Measurements from ENCODE around the gene TRPM2. TPM values are rescaled to one million over a fixed set of nuclear protein-coding genes. Genes with fewer than 3 reads are reported as not detected.

TRPM2 gene
- total and polyA plus RNA-seq, 10 of the 15 experiments (the other 5 are each of a cell fraction or from before 2014, with no cell fraction given): 0.03 to 9.1 (median 2.6) TPM

DNA sequence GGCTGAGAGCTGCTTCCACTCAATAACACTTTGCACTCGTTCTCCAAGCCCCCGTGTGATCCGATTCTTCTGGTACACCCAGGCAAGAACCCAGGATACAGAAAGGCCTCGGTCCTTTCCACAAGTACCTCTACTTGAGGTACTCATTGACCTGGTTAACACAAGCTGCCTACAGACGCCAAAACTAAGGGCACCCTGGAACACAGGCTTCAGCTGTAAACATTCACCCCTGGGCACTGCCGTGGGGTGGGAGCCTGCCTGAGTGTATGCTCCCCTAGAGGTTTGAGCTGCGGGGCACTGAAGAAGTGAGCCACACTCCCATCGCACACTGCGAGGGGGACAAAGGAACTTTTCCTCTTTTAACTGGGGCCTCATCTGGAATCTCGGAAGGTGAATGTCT is 132.4 kb downstream of the TRPM2 start (continued):
- TF ChIP-seq TARDBP (IDR thresholded peaks at IDR 0.05; ENCODE audit: borderline replicate concordance) (no peak), POLR2AphosphoS2 (IDR thresholded peaks at IDR 0.05; ENCODE audit: low read depth, low read length) (no peak)

DNA sequence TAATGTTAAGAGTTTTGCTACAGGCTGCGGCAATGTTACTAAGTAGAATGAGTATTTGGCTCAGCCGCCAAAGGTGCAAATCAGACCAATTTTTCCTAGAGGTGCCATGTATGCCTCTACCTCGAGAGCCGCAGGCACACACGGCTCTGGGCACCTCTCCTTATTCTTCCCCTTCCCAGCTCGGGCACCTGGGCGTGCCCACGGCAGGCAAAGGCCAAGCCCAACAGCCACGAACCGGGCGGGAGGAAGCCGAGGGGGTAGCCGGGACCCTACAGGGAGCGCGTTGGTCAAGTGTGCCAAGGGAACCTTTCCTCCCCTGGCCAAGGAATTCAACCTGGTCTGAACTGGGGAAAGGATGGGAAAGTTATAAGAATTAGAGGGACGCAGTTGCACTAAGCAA is 132.9 kb downstream of the TRPM2 start:
- CTCF ChIA-PET: no interaction called here
- POLR2A ChIA-PET: no interaction called here
- Histone ChIP-seq H3K4me2 (ENCODE audit: control insufficient read depth, insufficient read depth) (no peak overlapping the region), H3K27ac (ENCODE audit: control insufficient read depth, insufficient read depth) (no peak overlapping the region), H3K36me3 (ENCODE audit: control insufficient read depth in 2 of 2, insufficient read depth in 2 of 2, low read length in 1 of 2) (no peaks in the 10 kb centered on the region), H3K9me3 (replicated peaks; ENCODE audit: control insufficient read depth, insufficient read depth, low read length) (no peaks in the 10 kb centered on the region; the same call in 2 of the 3 replicates), H3K79me2 (ENCODE audit: control insufficient read depth, insufficient read depth, low read length) (no peaks in the 10 kb centered on the region), H2AFZ (ENCODE audit: control insufficient read depth, low read depth, low read length) (no peak overlapping the region), H3K27me3 (replicated peaks in 1 of 2; ENCODE audit: control insufficient read depth in 2 of 2, insufficient read depth in 2 of 2, low read length in 1 of 2) (no peaks in the 10 kb centered on the region), H3K9ac (ENCODE audit: control insufficient read depth, insufficient read depth, low read length) (no peak overlapping the region), H4K20me1 (ENCODE audit: control insufficient read depth, insufficient read depth) (no peaks in the 10 kb centered on the region), H3K4me1 (ENCODE audit: control insufficient read depth, insufficient read depth, low read length) (no peaks in the 10 kb centered on the region), H3K4me3 (no peak overlapping the region)
- SMC1A ChIA-PET (ENCODE audit: uncharacterized antibody, unreplicated experiment): no interaction called here
- no peak for ATAC-seq
- 69% methylated on average over 16 of the region's 16 CpGs for WGBS (ENCODE audit: insufficient coverage, insufficient replicate concordance, low lambda C conversion rate, missing lambda C conversion rate)
- intact Hi-C loops (cut with micrococcal nuclease; ENCODE audit: unreplicated experiment): no loop called here
- FAIRE-seq: no peak
- no peak for DNase-seq (ENCODE audit: low read depth, low spot score)
- BruUV-seq (replicated peaks): no TSS peak
- RAD21 ChIA-PET (ENCODE audit: unreplicated experiment): no interaction called here
- in situ Hi-C loops (cut with MboI): no loop called here
- no peak for TF ChIP-seq MTA2 (IDR thresholded peaks at IDR 0.05; ENCODE audit: low read depth)
- TF ChIP-seq, protein P1, sequence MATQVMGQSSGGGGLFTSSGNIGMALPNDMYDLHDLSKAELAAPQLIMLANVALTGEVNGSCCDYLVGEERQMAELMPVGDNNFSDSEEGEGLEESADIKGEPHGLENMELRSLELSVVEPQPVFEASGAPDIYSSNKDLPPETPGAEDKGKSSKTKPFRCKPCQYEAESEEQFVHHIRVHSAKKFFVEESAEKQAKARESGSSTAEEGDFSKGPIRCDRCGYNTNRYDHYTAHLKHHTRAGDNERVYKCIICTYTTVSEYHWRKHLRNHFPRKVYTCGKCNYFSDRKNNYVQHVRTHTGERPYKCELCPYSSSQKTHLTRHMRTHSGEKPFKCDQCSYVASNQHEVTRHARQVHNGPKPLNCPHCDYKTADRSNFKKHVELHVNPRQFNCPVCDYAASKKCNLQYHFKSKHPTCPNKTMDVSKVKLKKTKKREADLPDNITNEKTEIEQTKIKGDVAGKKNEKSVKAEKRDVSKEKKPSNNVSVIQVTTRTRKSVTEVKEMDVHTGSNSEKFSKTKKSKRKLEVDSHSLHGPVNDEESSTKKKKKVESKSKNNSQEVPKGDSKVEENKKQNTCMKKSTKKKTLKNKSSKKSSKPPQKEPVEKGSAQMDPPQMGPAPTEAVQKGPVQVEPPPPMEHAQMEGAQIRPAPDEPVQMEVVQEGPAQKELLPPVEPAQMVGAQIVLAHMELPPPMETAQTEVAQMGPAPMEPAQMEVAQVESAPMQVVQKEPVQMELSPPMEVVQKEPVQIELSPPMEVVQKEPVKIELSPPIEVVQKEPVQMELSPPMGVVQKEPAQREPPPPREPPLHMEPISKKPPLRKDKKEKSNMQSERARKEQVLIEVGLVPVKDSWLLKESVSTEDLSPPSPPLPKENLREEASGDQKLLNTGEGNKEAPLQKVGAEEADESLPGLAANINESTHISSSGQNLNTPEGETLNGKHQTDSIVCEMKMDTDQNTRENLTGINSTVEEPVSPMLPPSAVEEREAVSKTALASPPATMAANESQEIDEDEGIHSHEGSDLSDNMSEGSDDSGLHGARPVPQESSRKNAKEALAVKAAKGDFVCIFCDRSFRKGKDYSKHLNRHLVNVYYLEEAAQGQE (IDR thresholded peaks at IDR 0.05; ENCODE audit: low read depth, low read length): no peak
- no peak for TF ChIP-seq CBX3 (IDR thresholded peaks at IDR 0.05; ENCODE audit: borderline replicate concordance, low read depth)
- TF ChIP-seq NR2F1 (conservative IDR thresholded peaks at IDR 0.05): no peak
- no peak for TF ChIP-seq ASH2L (IDR thresholded peaks at IDR 0.05; ENCODE audit: borderline replicate concordance, low read depth)
- TF ChIP-seq POLR2AphosphoS2 (IDR thresholded peaks at IDR 0.05; ENCODE audit: low read depth, low read length): no peak
- TF ChIP-seq HCFC1 (IDR thresholded peaks at IDR 0.05; ENCODE audit: low read length): no peak
- TF ChIP-seq EGR1 (IDR thresholded peaks at IDR 0.05; ENCODE audit: borderline replicate concordance in 1 of 2, low read depth in 2 of 2, low read length in 2 of 2): no peak
- no peak for TF ChIP-seq MTA3 (IDR thresholded peaks at IDR 0.05; ENCODE audit: borderline replicate concordance, low read length)
- no peak for TF ChIP-seq GATAD2B (conservative IDR thresholded peaks at IDR 0.05; ENCODE audit: low read depth)
- no peak for TF ChIP-seq WRNIP1 (IDR thresholded peaks at IDR 0.05; ENCODE audit: borderline replicate concordance, low read depth, low read length)
- TF ChIP-seq, protein P2, sequence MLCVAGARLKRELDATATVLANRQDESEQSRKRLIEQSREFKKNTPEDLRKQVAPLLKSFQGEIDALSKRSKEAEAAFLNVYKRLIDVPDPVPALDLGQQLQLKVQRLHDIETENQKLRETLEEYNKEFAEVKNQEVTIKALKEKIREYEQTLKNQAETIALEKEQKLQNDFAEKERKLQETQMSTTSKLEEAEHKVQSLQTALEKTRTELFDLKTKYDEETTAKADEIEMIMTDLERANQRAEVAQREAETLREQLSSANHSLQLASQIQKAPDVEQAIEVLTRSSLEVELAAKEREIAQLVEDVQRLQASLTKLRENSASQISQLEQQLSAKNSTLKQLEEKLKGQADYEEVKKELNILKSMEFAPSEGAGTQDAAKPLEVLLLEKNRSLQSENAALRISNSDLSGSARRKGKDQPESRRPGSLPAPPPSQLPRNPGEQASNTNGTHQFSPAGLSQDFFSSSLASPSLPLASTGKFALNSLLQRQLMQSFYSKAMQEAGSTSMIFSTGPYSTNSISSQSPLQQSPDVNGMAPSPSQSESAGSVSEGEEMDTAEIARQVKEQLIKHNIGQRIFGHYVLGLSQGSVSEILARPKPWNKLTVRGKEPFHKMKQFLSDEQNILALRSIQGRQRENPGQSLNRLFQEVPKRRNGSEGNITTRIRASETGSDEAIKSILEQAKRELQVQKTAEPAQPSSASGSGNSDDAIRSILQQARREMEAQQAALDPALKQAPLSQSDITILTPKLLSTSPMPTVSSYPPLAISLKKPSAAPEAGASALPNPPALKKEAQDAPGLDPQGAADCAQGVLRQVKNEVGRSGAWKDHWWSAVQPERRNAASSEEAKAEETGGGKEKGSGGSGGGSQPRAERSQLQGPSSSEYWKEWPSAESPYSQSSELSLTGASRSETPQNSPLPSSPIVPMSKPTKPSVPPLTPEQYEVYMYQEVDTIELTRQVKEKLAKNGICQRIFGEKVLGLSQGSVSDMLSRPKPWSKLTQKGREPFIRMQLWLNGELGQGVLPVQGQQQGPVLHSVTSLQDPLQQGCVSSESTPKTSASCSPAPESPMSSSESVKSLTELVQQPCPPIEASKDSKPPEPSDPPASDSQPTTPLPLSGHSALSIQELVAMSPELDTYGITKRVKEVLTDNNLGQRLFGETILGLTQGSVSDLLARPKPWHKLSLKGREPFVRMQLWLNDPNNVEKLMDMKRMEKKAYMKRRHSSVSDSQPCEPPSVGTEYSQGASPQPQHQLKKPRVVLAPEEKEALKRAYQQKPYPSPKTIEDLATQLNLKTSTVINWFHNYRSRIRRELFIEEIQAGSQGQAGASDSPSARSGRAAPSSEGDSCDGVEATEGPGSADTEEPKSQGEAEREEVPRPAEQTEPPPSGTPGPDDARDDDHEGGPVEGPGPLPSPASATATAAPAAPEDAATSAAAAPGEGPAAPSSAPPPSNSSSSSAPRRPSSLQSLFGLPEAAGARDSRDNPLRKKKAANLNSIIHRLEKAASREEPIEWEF (IDR thresholded peaks at IDR 0.05; ENCODE audit: insufficient replicate concordance, low read depth, low read length): no peak
- TF ChIP-seq EZH2 (IDR thresholded peaks at IDR 0.05; ENCODE audit: borderline replicate concordance, control insufficient read depth, low read depth, low read length): no peak
- no peak for TF ChIP-seq FOXK2 (IDR thresholded peaks at IDR 0.05)
- no peak for TF ChIP-seq BCL11A (IDR thresholded peaks at IDR 0.05; ENCODE audit: low read depth, low read length)
- TF ChIP-seq RUNX3 (IDR thresholded peaks at IDR 0.05; ENCODE audit: low read length): no peak
